MCF 10A (cell line): ENCODE measurements around the gene SNCB. TPM values are rescaled to one million over a fixed set of nuclear protein-coding genes. Genes with fewer than 3 reads are reported as not detected.

ENCODE experiments used
- BruUV-seq: library from RNA; stranded (reverse); fragments of 400-500 nt; replicated peaks from 2 replicates; lab custom pipeline; 2021; lab: Mats Ljungman, UMichigan
- CTCF ChIA-PET: fragments of 300-600 bp; sonication (Branson Sonifier 250); formaldehyde crosslinking; extraction: SDS; loops from one replicate; lab custom pipeline; 2021; ENCODE audit warnings: antibody characterized with exemption, inconsistent platforms; lab: Yijun Ruan, JAX
- POLR2A ChIA-PET: fragments of 300-600, 350-650 bp; sonication (Branson Sonifier 250); formaldehyde crosslinking; extraction: SDS; loops from one replicate; lab custom pipeline; 2020; ENCODE audit warnings: antibody characterized with exemption, inconsistent platforms; lab: Yijun Ruan, JAX
- DNase-seq: peaks from one replicate; pipeline ENCODE4 v3.0.0-alpha.2; 2018; ENCODE audit not compliant: unreplicated experiment
- H3K27ac Mint-ChIP-seq: one replicate; pipeline ENCODE4 v1.8.0; 2022; ENCODE audit warnings: mild to moderate bottlenecking, low read depth, mixed read lengths; ENCODE audit not compliant: unreplicated experiment
- H3K27me3 Mint-ChIP-seq: one replicate; pipeline ENCODE4 v1.8.0; 2022; ENCODE audit warnings: mixed read lengths; ENCODE audit not compliant: insufficient read depth, unreplicated experiment
- H3K36me3 Mint-ChIP-seq: one replicate; pipeline ENCODE4 v1.8.0; 2022; ENCODE audit warnings: mild to moderate bottlenecking, moderate library complexity, mixed read lengths; ENCODE audit not compliant: insufficient read depth, unreplicated experiment
- H3K4me1 Mint-ChIP-seq: one replicate; pipeline ENCODE4 v1.8.0; 2022; ENCODE audit warnings: mixed read lengths; ENCODE audit not compliant: insufficient read depth, unreplicated experiment
- H3K4me3 Mint-ChIP-seq: one replicate; pipeline ENCODE4 v1.8.0; 2022; ENCODE audit warnings: mild to moderate bottlenecking, moderate library complexity, mixed read lengths; ENCODE audit not compliant: unreplicated experiment
- H3K9me3 Mint-ChIP-seq: one replicate; pipeline ENCODE4 v1.8.0; 2022; ENCODE audit warnings: mixed read lengths; ENCODE audit not compliant: unreplicated experiment
- intact Hi-C: fragments of 100-400 bp; cut with micrococcal nuclease; formaldehyde crosslinking; loops from 2 replicates; pipeline ENCODE4 v1.14.1; 2022
- total RNA-seq: library from RNA; stranded (reverse); gene quantifications from 2 replicates; pipeline ENCODE4 v1.2.3, GENCODE V29; 2022
- TF ChIP-seq, protein P1 (sequence below): fragments of 200-600 bp; IDR thresholded peaks from one replicate; pipeline ENCODE4 v1.8.0; 2022; ENCODE audit warnings: antibody characterized with exemption, mild to moderate bottlenecking; ENCODE audit not compliant: unreplicated experiment

SNCB gene
- total RNA-seq, 1 experiment from 2014 or later: not detected

DNA sequence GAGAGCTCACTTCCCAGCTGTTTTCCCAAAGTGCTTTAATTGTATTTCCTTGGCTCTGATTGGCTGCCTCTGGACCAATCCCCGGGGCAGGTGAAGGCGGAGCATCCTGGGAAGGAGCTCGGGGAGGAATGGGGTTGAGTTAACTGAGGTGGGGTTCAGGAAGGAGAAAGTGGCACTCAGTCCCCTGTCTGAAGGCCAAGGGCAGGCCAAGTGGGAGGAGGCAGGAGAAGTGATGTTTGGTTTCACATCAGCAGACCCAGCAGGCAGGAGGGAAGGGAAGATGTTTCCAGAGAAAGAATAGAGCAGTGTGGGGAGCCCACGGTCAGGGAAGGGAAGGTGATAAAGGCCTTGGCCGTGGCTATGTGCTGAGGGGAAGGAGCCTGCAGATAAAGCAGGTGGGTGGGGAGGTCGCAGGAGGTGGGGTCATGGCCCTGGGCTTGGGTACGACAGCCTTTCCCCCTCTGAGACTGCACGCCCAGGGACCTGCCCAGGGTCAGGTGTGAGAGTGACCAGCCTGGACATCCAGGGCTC is 20.1 kb upstream of the SNCB start:
- POLR2A ChIA-PET: no interaction called here

DNA sequence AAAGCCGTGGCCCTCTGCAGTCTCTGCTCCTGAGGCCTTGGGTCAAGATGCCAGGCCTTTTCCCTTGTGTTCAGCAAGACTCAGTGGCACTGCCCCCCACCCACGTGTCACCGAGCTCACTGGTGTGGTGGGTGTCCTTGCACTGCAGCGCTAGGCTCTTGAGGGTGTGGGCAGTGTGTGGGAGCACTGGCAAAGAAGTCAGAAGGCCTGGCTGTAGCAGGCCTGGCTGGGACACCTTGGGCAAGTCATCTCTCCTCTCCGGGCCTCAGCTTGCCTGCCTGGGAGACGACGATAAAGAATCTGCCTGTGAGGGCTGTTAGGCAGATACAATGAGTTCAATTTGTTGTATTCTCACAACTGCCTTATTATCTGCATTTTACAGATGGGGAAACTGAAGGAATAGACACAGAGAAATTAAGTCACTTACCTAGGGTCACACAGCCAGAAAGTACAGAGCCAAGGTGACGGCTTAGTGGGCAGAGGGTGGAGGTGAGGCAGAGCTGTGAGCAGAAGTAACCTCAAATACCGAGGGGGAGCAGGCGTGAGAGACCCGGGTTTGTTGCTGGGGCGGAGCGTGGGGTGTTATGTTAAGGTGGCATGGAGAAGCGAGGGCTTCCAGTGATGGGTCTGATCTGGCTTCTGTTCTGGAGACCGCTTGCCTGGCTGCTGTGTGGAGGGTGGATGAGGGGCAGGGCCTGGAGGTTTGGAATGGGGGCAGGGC is 18.3 kb upstream of the SNCB start:
- ChIA-PET POLR2A (interaction anchor here (0.5 to 2.6 kb wide), 9 partner anchors 27 to 373 kb away, joined by 3 to 28 read pairs (median 10); partner anchors contain the start of genes CLTB, FAF2, HIGD2A and NOP16), CTCF (interaction anchor here (0.6 to 9.4 kb wide), 6 partner anchors 10 to 155 kb away, joined by 3 to 122 read pairs (median 4); no protein-coding TSS in a partner anchor)
- peak overlapping the region; percentile 76 for H3K27ac Mint-ChIP-seq
- TF ChIP-seq, protein P1, sequence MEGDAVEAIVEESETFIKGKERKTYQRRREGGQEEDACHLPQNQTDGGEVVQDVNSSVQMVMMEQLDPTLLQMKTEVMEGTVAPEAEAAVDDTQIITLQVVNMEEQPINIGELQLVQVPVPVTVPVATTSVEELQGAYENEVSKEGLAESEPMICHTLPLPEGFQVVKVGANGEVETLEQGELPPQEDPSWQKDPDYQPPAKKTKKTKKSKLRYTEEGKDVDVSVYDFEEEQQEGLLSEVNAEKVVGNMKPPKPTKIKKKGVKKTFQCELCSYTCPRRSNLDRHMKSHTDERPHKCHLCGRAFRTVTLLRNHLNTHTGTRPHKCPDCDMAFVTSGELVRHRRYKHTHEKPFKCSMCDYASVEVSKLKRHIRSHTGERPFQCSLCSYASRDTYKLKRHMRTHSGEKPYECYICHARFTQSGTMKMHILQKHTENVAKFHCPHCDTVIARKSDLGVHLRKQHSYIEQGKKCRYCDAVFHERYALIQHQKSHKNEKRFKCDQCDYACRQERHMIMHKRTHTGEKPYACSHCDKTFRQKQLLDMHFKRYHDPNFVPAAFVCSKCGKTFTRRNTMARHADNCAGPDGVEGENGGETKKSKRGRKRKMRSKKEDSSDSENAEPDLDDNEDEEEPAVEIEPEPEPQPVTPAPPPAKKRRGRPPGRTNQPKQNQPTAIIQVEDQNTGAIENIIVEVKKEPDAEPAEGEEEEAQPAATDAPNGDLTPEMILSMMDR: no peak
- no peak for DNase-seq
- no peaks in the 10 kb centered on the region for H3K27me3 Mint-ChIP-seq
- peaks cover 28% of the 10 kb centered on the region for H3K4me1 Mint-ChIP-seq
- BruUV-seq: no TSS peak
- H3K4me3 Mint-ChIP-seq: peak overlapping the region; percentile 80
- H3K36me3 Mint-ChIP-seq: no peaks in the 10 kb centered on the region
- intact Hi-C loops: loop anchor here (5.0 kb wide), 1 partner anchor 91 kb away; no protein-coding TSS in a partner anchor
- no peaks in the 10 kb centered on the region for H3K9me3 Mint-ChIP-seq

More for the DNA sequence above, 20.1 kb upstream of the SNCB start:
- H3K27me3 Mint-ChIP-seq: no peaks in the 10 kb centered on the region
- peaks cover 32% of the 10 kb centered on the region for H3K4me1 Mint-ChIP-seq
- TF ChIP-seq, protein P1: no peak
- BruUV-seq: no TSS peak
- intact Hi-C loops: no loop called here
- no peak for DNase-seq
- no peaks in the 10 kb centered on the region for H3K9me3 Mint-ChIP-seq
- H3K4me3 Mint-ChIP-seq: no peak overlapping the region
- no peaks in the 10 kb centered on the region for H3K36me3 Mint-ChIP-seq
- H3K27ac Mint-ChIP-seq: no peak overlapping the region
- CTCF ChIA-PET: interaction anchor here (0.6 to 9.4 kb wide), 3 partner anchors 9 to 684 kb away, joined by 4 to 122 read pairs (median 5); no protein-coding TSS in a partner anchor

DNA sequence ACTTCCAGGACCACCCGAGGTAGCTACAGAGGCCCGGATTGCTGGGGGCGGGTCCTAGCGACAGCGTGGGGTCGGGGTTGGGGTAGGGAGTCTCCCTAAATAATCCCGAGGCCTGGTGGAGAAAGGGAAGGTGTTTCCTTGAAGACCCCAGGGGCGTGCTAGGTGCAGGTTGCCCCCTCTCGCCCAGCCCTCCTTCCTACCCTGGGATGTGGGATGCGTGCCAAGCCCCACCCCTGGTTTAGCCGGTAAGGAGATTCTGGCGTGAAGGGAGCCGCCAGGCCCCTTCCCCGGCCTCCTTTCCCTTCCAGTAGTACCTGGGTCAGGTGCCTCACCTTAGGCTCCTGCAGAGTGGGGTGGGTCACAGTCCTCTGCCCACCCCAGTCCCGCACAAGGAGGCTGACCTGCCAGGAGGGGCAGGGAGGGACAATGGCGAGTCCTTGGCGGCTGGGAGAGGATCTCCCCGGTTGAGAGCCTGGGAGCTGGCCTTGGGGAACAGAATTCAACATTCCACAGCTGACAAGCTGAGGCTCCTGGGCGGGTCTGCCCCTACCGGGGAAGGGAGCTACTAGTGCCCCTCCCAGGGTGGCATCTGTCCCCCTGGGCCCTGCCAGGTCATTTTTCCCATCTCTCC is 17.6 kb upstream of the SNCB start:
- Mint-ChIP-seq H3K27ac (peak overlapping the region; percentile 76), H3K27me3 (no peaks in the 10 kb centered on the region), H3K4me1 (peaks cover 21% of the 10 kb centered on the region), H3K4me3 (peak overlapping the region; percentile 80), H3K36me3 (no peaks in the 10 kb centered on the region), H3K9me3 (no peaks in the 10 kb centered on the region)
- TSS peak; percentile 49 for BruUV-seq
- CTCF ChIA-PET: interaction anchor here (0.5 to 9.4 kb wide), 6 partner anchors 11 to 155 kb away, joined by 3 to 122 read pairs (median 4); no protein-coding TSS in a partner anchor
- intact Hi-C loops: loop anchor here (1.0 to 5.0 kb wide), 4 partner anchors 37 to 231 kb away; no protein-coding TSS in a partner anchor
- TF ChIP-seq, protein P1: no peak
- POLR2A ChIA-PET: interaction anchor here (0.5 to 2.6 kb wide), 14 partner anchors 26 to 438 kb away, joined by 3 to 28 read pairs (median 5); partner anchors contain the start of genes CLTB, FAF2, HIGD2A and NOP16
- DNase-seq: peak; percentile 54
